Measurements from ENCODE around the gene KASH5. TPM values are rescaled to one million over a fixed set of nuclear protein-coding genes. Genes with fewer than 3 reads are reported as not detected.

KASH5 gene
- total and polyA plus RNA-seq, 9 donors = 0.15 to 0.23 TPM; not detected in 7

DNA sequence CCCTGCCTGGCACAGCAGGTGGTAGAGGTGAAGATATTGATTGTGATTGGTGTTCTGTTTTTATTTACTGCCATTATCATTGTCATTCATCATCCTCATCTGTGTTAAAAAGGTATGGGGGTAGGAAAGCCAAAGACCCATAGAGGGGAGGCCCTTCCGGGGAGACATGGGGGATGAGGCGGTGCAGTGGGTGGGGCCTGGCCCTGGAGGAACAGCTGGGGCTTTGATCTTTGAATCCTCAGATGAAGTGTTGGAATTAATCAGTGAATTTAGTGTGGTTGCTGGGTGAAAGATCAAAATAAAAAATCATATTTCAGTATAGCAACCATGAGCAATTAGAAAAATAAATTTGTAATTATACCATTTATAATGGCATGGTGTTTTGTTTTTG is 27.8 kb downstream of the KASH5 start:
- 67 to 70% (median 68%) methylated on average over 2 of the region's 2 CpGs for WGBS, 3 donors
- H3K27me3 ChIP-seq = no peaks in the 10 kb centered on the region
- DNase-seq = no peak
- TF ChIP-seq, protein P1, sequence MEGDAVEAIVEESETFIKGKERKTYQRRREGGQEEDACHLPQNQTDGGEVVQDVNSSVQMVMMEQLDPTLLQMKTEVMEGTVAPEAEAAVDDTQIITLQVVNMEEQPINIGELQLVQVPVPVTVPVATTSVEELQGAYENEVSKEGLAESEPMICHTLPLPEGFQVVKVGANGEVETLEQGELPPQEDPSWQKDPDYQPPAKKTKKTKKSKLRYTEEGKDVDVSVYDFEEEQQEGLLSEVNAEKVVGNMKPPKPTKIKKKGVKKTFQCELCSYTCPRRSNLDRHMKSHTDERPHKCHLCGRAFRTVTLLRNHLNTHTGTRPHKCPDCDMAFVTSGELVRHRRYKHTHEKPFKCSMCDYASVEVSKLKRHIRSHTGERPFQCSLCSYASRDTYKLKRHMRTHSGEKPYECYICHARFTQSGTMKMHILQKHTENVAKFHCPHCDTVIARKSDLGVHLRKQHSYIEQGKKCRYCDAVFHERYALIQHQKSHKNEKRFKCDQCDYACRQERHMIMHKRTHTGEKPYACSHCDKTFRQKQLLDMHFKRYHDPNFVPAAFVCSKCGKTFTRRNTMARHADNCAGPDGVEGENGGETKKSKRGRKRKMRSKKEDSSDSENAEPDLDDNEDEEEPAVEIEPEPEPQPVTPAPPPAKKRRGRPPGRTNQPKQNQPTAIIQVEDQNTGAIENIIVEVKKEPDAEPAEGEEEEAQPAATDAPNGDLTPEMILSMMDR (IDR thresholded peaks at IDR 0.05) = no peak
- TF ChIP-seq EP300 (IDR thresholded peaks at IDR 0.05) = no peak
- no peak for TF ChIP-seq POLR2A (IDR thresholded peaks at IDR 0.05)
- H3K4me1 ChIP-seq (ENCODE audit: insufficient read depth) = no peaks in the 10 kb centered on the region
- H3K36me3 ChIP-seq = no peaks in the 10 kb centered on the region
- no peak overlapping the region for H3K4me3 ChIP-seq
- intact Hi-C loops (cut with DNase I) = no loop called here
- H3K27ac ChIP-seq = no peak overlapping the region
- no peaks in the 10 kb centered on the region for H3K9me3 ChIP-seq

DNA sequence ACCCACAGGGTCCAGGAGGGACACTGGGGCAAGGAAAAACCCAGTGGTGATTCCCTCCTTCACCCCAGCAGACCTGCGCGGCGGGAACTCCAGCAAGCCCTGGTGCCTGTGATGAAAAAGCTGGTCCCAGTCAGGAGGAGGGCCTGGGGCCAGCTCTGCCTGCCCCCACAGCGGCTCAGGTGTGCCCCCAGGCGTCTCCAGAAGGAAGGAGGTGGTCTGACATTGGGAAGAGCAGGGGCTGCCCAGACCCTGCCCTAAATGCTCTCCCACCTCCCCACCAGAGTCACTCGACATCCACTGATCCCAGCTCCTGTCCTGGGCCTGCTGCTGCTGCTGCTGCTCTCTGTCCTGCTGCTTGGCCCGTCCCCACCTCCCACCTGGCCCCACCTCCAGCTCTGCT is 29.0 kb downstream of the KASH5 start:
- Histone ChIP-seq H3K27me3 (peaks cover under 1% of the 10 kb centered on the region), H3K9me3 (no peaks in the 10 kb centered on the region)

DNA sequence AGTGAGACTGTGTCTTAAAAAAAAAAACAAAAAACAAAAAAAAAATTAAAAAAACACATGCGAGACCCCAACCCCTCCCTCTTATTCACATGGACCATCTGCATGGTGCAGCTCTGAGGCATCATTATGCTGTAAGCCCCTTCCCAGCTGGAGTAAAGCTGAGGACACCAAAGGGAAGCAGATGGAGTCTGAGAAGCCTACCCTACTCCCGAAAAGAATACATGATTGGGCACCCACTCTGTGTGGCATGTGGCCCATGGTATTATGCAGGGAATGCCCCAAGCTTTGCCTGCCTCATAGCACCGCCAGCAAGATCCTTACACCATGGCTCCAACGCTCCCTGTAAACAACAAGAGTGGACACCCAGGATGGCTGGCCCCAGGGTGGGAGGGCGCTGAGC is 30.5 kb downstream of the KASH5 start:
- no peaks in the 10 kb centered on the region for H3K9me3 ChIP-seq
- H3K36me3 ChIP-seq = no peaks in the 10 kb centered on the region
- H3K27me3 ChIP-seq = peaks cover 8% of the 10 kb centered on the region
- H3K27ac ChIP-seq = no peak overlapping the region
- no peak overlapping the region for H3K4me3 ChIP-seq
- WGBS, 3 donors = 74 to 80% (median 74%) methylated on average over 5 of the region's 5 CpGs
- no peak for DNase-seq
- TF ChIP-seq EP300 (IDR thresholded peaks at IDR 0.05) = no peak
- no peak for TF ChIP-seq POLR2A (IDR thresholded peaks at IDR 0.05)
- TF ChIP-seq, protein P1 (IDR thresholded peaks at IDR 0.05) = no peak
- no peaks in the 10 kb centered on the region for H3K4me1 ChIP-seq (ENCODE audit: insufficient read depth)
- intact Hi-C loops (cut with DNase I) = no loop called here

More for the DNA sequence above, 29.0 kb downstream of the KASH5 start:
- no peak for TF ChIP-seq EP300 (IDR thresholded peaks at IDR 0.05)
- TF ChIP-seq, protein P1 (IDR thresholded peaks at IDR 0.05) = no peak
- TF ChIP-seq POLR2A (IDR thresholded peaks at IDR 0.05) = no peak
- WGBS, 3 donors = 53 to 58% (median 53%) methylated on average over 7 of the region's 7 CpGs
- no peak for DNase-seq
- no peak overlapping the region for H3K27ac ChIP-seq
- no peaks in the 10 kb centered on the region for H3K4me1 ChIP-seq (ENCODE audit: insufficient read depth)
- intact Hi-C loops (cut with DNase I) = no loop called here
- no peak overlapping the region for H3K4me3 ChIP-seq
- H3K36me3 ChIP-seq = no peaks in the 10 kb centered on the region

DNA sequence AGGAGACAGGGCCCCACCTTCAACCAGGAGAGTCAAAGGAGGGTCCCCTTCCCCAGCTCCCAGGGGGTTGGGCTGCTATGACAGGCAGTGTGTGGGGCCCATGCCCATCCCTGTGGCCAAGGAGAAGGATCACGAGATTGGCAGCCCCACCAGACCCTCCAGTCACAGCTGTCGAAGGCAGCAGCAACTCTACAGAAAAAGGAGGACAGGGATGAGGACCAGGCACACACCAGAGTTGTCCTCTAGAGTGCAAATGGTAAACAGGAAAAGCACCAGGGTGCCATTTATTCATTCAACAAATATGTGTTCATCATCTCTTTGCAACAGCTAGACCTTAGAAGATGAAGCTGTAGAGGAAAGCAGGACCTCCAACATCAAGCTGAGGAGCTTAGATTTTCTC is 31.1 kb downstream of the KASH5 start:
- TF ChIP-seq POLR2A (IDR thresholded peaks at IDR 0.05) (no peak), EP300 (IDR thresholded peaks at IDR 0.05) (no peak)
- TF ChIP-seq, protein P1 (IDR thresholded peaks at IDR 0.05) = no peak
- intact Hi-C loops (cut with DNase I) = no loop called here
- 75 to 84% (median 76%) methylated on average over 2 of the region's 2 CpGs for WGBS, 3 donors

More for the DNA sequence above, 31.1 kb downstream of the KASH5 start:
- no peak overlapping the region for H3K4me3 ChIP-seq
- no peaks in the 10 kb centered on the region for H3K9me3 ChIP-seq
- DNase-seq = no peak
- H3K4me1 ChIP-seq (ENCODE audit: insufficient read depth) = no peaks in the 10 kb centered on the region
- H3K36me3 ChIP-seq = no peaks in the 10 kb centered on the region
- peaks cover 9% of the 10 kb centered on the region for H3K27me3 ChIP-seq
- H3K27ac ChIP-seq = no peak overlapping the region

Measured in ovary (tissue), 9 donors.